ENCODE results near the gene PPP1CA. TPM values are rescaled to one million over a fixed set of nuclear protein-coding genes. Genes with fewer than 3 reads are reported as not detected.
"Not testable (repeated sequence)": the region's sequence is repeated elsewhere in the genome, so short reads cannot be mapped to it uniquely, and the experiment has no call there.

Gene PPP1CA
- total RNA-seq, 2 donors from 2014 or later: 220 to 322 TPM

DNA sequence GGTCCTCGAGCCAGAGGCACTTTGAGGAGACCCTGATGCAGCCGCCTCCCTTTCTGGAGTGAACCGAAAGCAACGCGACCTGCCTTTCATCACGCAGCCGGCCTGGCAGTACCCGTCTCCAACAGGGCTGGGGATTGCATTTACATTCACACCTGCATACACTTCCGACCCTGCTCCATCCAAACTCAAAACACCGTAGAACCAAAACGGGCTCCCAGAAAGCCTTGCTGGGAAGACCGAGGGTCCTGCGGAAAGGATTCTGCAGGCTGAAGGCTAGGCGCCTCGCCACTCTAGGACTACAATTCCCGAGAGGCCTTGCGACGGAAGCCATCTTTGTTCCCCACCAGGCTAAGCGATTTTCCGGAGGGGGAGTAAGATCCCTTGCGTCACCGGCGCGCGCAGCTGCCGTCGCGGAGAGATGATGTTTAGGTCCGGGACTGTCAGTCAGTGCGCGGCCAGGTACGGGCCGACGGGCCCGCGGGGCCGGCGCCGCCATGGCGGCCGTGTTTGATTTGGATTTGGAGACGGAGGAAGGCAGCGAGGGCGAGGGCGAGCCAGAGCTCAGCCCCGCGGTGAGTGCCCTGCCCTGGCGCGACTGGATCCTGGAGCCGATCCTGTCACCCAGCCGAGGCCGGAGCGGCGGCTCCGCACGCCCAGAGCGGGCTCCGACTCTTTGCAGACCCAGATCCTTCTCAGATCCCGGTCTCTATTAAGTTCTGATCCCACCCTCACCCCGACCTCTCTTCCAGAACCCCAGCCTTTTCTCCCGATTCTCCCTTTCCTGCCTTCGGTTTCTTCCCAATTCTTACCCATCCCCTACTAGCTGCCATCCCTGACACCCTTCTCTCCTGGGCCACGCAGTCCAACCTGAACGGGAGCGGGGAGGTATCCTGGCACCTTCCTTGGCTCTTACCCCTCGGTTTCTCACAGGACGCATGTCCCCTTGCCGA is 26.7 kb upstream of the PPP1CA start, which contains the start of gene RPS6KB2:
RPS6KB2 (plus strand) TSS at position 443 of the 950 bp plus-strand sequence; CDS start at position 495, 52 bp downstream.
- peak within 1 kb of the TSS; percentile 92 for H3K4me3 Mint-ChIP-seq
- no peaks in the 10 kb centered on the region for H3K27me3 Mint-ChIP-seq
- peak within 1 kb of the TSS; percentile 96 for H3K27ac Mint-ChIP-seq
- peaks cover 7% of the 10 kb centered on the region for H3K4me1 Mint-ChIP-seq
- no peaks in the 10 kb centered on the region for H3K9me3 Mint-ChIP-seq
- ATAC-seq (replicated peaks): peak; percentile 85
- peaks cover 53% of the 10 kb centered on the region for H3K36me3 Mint-ChIP-seq (ENCODE audit: low read depth)

DNA sequence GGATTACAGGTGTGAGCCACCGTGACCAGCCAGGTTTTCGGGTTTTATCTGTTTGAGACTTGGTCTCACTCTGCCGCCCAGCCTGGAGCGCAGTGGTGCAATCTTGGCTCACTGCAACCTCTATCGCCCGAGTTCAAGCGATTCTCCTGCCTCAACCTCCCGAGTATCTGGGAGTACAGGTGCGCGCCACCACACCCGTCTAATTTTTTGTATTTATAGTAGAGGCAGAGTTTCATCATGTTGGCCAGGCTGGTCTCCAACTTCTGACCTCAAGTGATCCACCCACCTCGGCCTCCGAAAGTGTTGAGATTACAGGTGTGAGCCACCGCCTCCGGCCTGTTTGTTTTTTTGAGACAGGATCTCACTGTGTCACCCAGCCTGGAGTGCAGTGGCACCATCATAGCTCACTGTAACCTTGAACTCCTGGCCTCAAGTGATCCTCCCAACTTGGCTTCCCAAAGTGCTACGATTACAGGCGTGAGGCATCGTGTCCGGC is 25.8 kb upstream of the PPP1CA start:
- peak overlapping the region; percentile 96 for H3K27ac Mint-ChIP-seq
- peaks cover 12% of the 10 kb centered on the region for H3K4me1 Mint-ChIP-seq
- ATAC-seq (replicated peaks): peak; percentile 64

DNA sequence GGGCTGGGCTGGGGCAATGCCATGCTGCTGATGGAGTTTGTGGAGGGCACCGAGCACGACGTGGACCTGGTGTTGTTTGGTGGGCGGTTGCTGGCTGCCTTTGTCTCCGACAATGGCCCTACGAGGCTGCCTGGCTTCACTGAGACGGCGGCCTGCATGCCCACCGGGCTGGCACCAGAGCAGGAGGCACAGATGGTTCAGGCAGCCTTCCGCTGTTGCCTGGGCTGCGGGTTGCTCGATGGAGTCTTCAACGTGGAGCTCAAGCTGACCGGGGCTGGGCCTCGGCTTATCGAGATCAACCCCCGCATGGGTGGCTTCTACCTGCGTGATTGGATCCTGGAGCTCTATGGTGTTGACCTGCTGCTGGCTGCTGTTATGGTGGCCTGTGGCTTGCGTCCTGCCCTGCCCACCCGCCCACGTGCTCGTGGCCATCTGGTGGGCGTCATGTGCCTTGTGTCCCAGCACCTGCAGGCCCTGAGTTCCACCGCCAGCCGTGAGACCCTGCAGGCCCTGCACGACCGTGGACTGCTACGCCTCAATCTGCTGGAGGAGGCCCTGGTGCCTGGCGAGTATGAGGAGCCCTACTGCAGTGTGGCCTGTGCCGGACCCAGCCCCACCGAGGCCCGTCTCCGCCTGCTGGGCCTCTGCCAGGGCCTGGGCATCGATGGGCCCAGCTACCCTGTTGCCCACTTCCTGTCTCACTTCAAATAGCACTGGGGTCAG is 22.4 kb upstream of the PPP1CA start:
- no peaks in the 10 kb centered on the region for H3K9me3 Mint-ChIP-seq
- no peak for ATAC-seq (replicated peaks)
- peaks cover 16% of the 10 kb centered on the region for H3K36me3 Mint-ChIP-seq (ENCODE audit: low read depth)
- H3K27ac Mint-ChIP-seq: no peak overlapping the region
- H3K4me1 Mint-ChIP-seq: peaks cover 5% of the 10 kb centered on the region
- no peak overlapping the region for H3K4me3 Mint-ChIP-seq
- H3K27me3 Mint-ChIP-seq: no peaks in the 10 kb centered on the region

More for the DNA sequence above, 25.8 kb upstream of the PPP1CA start:
- Mint-ChIP-seq H3K4me3 (peak overlapping the region; percentile 92), H3K36me3 (ENCODE audit: low read depth) (peaks cover 43% of the 10 kb centered on the region)
- H3K27me3 Mint-ChIP-seq, H3K9me3 Mint-ChIP-seq: not testable (repeated sequence)

DNA sequence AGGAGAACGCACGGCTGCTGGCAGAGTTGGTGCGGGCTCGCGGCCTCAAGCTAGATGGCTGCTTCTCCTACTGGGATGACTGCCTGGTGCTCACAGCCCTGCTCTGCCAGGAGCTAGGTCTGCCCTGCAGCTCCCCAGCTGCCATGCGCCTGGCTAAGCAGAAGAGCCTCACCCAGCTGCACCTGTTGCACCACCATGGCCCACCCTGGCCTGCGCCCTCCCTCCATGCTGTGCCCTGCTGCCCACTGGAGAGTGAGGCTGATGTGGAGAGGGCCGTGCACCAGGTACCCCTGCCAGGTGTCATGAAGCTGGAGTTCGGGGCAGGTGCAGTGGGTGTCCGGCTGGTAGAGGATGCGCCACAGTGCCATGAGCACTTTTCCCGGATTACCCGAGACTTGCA is 21.8 kb upstream of the PPP1CA start:
- H3K27me3 Mint-ChIP-seq: no peaks in the 10 kb centered on the region
- H3K4me3 Mint-ChIP-seq: no peak overlapping the region
- H3K9me3 Mint-ChIP-seq: no peaks in the 10 kb centered on the region
- peaks cover 11% of the 10 kb centered on the region for H3K36me3 Mint-ChIP-seq (ENCODE audit: low read depth)
- no peak for ATAC-seq (replicated peaks)
- peaks cover 5% of the 10 kb centered on the region for H3K4me1 Mint-ChIP-seq
- H3K27ac Mint-ChIP-seq: no peak overlapping the region

DNA sequence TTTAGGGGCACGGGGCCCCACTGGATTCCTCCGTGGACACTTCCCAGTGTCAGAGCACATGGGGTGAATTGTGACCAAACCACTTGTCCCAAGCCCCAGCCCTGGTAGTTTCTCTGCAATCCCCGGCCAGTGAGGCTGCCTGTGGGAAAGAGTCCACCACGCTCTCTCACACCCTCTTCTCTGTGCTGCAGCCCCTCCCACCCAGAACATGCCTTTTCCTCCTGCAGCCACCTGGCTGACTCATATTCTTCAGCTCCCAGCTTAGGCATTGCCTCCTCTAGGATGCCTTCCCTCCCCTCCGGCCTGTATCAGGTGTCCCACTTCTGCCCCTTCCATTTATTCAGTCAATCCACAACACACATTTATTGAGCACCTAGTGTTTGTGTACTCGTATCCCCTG is 21.2 kb upstream of the PPP1CA start:
- no peak overlapping the region for H3K4me3 Mint-ChIP-seq

DNA sequence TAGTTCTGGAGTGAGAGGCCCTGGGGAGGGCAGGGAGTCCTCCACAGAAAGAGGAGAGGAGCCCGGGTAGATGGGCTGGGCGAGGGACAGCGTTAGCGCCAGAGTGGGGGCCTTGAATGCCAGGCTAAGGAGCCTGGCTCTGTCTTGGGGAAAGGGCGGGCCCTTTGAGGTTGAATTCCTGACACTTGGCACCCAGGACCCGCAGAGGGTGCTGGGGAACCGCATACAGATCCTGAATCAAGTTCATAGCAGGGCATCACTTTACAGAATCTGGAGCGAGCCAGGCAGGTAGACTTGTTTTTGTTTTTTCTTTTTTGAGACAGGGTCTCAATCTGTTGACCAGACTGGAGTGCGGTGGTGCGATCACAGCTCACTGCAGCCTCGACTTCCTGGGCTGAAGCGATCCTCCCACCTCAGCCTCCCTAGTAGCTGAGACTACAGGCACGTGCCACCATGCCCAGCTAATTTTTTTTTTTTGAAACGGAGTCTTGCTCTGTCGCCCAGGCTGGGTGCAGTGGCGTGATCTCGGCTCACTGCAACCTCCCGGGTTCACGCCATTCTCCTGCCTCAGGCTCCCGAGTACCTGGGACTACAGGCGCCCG is 19.9 kb upstream of the PPP1CA start:
- Mint-ChIP-seq H3K36me3 (ENCODE audit: low read depth) (no peaks in the 10 kb centered on the region), H3K27ac (no peak overlapping the region), H3K9me3 (no peaks in the 10 kb centered on the region), H3K4me1 (peaks cover 15% of the 10 kb centered on the region), H3K27me3 (no peaks in the 10 kb centered on the region), H3K4me3 (peak overlapping the region; percentile 64)
- no peak for ATAC-seq (replicated peaks)

More for the DNA sequence above, 21.2 kb upstream of the PPP1CA start:
- Mint-ChIP-seq H3K9me3 (no peaks in the 10 kb centered on the region), H3K4me1 (peaks cover 7% of the 10 kb centered on the region), H3K27ac (no peak overlapping the region), H3K36me3 (ENCODE audit: low read depth) (peaks cover 6% of the 10 kb centered on the region), H3K27me3 (no peaks in the 10 kb centered on the region)
- no peak for ATAC-seq (replicated peaks)

DNA sequence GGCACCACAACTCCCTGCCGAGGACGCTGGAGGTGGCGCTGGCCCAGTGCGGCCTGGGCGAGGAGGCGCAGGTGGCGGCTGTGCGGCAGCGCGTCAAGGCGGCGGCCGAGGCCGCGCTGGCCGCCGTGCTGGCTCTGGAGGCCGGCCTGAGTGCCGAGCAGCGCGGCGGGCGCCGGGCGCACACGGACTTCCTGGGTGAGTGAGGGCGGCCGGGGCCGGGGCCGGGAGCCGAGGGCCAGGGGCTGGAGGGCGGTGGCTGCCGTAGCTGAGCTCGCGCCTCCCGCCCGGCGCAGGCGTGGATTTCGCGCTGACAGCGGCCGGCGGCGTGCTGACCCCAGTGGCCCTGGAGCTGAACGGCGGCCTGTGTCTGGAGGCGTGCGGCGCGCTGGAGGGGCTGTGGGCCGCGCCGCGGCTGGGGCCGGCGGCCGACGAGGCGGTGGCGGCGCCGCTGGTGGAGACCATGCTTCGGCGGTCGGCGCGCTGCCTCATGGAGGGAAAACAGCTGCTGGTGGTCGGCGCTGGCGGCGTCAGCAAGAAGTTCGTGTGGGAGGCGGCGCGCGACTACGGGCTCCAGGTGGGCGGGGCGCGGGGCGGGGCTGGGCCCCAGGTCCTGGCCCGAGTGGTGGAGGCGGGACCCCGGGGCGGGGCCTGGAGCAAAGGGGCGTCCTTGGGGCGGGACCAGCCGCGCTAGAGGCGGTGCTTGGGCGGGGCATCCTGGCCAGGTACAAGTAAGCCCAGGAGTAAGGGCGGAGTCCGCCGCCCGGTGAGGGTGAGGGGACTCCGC is 19.2 kb upstream of the PPP1CA start:
- Mint-ChIP-seq H3K27me3 (no peaks in the 10 kb centered on the region), H3K4me3 (peak overlapping the region; percentile 70), H3K36me3 (ENCODE audit: low read depth) (no peaks in the 10 kb centered on the region), H3K4me1 (peaks cover 21% of the 10 kb centered on the region), H3K27ac (no peak overlapping the region), H3K9me3 (no peaks in the 10 kb centered on the region)
- peak; percentile 95 for ATAC-seq (replicated peaks)

DNA sequence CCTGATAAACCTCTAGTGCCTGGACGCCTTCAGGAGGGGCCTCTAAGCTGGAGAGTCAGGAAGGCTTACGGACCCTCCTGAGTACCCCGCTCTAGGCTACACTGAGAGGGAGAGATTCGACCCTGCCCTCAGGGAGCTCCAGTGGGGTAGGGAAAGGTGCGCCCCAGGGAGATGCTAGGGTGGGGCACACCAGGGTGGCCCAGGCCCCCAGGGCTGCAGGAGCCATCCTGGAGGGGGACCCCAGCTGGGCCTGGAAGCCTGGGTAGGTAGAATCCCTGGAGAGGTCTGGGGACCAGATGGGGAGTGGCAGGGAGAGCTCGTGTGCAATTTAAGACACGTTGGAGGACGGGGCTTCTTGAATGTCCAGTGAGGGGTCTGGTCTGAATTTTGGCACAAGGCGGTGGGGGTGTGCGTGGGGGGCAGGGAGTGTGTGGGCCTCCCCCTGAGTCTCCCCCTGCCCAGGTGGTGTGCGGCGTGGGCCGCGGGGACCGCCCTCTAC is 18.5 kb upstream of the PPP1CA start:
- no peaks in the 10 kb centered on the region for H3K27me3 Mint-ChIP-seq
- peak overlapping the region; percentile 56 for H3K27ac Mint-ChIP-seq
- no peaks in the 10 kb centered on the region for H3K36me3 Mint-ChIP-seq (ENCODE audit: low read depth)
- H3K4me1 Mint-ChIP-seq: peaks cover 21% of the 10 kb centered on the region
- no peak for ATAC-seq (replicated peaks)
- no peaks in the 10 kb centered on the region for H3K9me3 Mint-ChIP-seq
- peak overlapping the region; percentile 70 for H3K4me3 Mint-ChIP-seq

DNA sequence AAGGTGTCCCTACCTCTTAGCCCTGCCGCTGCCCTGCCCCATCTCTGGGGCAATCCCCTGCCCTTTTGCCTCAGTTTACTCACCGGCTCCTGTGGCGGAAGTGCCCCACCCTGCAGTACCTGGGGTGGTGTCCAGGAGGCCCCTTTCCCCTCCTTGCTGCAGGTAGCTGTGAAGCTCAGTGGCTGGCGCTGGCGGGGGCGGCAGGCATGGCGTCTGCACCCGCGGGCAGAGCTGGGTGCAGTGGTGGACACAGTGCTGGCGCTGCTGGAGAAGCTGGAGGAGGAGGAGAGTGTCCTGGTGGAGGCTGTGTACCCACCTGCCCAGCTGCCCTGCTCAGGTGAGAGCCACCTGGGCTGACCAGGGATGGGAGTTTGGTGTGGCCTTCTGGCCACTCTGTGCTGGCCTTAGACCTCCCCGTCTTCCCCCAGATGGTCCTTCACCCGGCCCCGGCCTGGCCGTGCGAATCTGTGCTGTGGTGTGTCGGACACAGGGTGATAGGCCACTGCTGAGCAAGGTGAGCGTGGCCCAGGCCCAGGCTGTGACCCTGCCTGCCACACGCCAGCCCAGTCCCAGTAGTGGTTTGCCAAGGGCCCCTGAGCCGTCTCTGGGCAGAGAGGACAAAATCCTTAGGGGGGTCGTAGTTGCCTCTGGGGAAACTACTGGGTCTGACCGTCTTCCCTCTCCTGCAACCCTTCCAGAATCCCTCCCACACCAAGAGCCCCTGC is 17.8 kb upstream of the PPP1CA start:
- no peak for ATAC-seq (replicated peaks)
- peak overlapping the region; percentile 70 for H3K4me3 Mint-ChIP-seq
- no peaks in the 10 kb centered on the region for H3K9me3 Mint-ChIP-seq
- no peaks in the 10 kb centered on the region for H3K27me3 Mint-ChIP-seq
- H3K36me3 Mint-ChIP-seq (ENCODE audit: low read depth): no peaks in the 10 kb centered on the region
- peaks cover 21% of the 10 kb centered on the region for H3K4me1 Mint-ChIP-seq
- no peak overlapping the region for H3K27ac Mint-ChIP-seq

DNA sequence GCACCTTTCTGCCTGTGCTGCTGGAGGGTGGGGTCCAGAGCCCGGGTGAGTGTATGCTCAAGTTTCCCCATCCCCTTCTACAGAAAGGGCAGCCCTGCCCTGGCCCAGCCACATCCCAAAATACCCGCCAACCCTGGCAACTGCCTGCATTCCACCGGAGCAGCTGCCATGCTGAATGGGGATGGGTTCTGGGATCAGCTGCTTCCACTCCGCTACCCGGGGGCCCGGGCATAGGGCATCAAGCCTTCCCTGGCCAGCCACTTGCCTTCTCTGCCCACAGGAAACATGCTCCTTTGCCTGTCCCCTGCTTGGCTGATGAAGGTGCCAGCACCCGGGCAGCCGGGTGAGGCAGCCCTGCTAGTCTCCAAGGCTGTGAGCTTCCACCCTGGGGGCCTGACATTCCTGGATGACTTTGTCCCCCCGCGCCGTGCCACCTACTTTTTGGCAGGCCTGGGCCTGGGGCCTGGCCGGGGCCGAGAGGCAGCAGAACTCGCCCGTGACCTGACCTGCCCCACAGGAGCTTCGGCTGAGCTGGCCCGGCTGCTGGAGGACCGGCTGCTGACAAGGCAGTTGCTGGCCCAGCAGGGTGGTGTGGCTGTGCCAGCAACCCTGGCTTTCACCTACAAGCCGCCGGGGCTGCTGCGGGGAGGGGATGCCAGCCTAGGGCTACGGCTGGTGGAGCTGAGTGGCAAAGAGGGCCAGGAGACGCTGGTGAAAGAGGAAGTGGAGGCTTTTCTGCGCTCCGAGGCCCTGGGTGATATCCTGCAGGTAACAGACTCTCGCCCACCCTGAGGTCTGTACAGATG is 17.0 kb upstream of the PPP1CA start:
- Mint-ChIP-seq H3K27me3 (no peaks in the 10 kb centered on the region), H3K9me3 (no peaks in the 10 kb centered on the region), H3K27ac (no peak overlapping the region), H3K4me1 (peaks cover 21% of the 10 kb centered on the region), H3K36me3 (ENCODE audit: low read depth) (no peaks in the 10 kb centered on the region), H3K4me3 (peak overlapping the region; percentile 70)
- ATAC-seq (replicated peaks): no peak

DNA sequence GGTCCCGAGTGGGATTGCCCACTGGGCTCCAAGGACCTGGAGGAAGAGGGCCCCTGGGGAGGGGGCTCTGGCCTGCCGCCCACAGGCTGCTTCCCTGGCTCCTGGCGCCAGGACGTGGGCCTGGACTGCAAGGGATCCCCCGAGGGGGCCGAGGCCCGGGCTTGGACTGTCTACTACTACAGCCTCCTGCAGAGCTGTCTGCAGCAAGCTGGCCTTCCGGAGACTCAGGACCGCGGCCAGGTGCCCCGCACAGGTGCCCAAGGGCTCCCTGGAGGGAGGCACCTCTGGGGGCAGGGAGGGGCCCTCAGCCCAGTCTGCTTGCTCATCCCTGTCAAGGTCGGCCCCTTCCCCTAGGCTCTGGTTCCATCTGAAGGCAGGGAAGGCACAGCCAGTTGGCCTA is 15.8 kb upstream of the PPP1CA start:
- no peaks in the 10 kb centered on the region for H3K9me3 Mint-ChIP-seq
- H3K27ac Mint-ChIP-seq: no peak overlapping the region
- H3K36me3 Mint-ChIP-seq (ENCODE audit: low read depth): no peaks in the 10 kb centered on the region
- H3K4me3 Mint-ChIP-seq: peak overlapping the region; percentile 80
- peaks cover 25% of the 10 kb centered on the region for H3K4me1 Mint-ChIP-seq
- no peak for ATAC-seq (replicated peaks)
- no peaks in the 10 kb centered on the region for H3K27me3 Mint-ChIP-seq

DNA sequence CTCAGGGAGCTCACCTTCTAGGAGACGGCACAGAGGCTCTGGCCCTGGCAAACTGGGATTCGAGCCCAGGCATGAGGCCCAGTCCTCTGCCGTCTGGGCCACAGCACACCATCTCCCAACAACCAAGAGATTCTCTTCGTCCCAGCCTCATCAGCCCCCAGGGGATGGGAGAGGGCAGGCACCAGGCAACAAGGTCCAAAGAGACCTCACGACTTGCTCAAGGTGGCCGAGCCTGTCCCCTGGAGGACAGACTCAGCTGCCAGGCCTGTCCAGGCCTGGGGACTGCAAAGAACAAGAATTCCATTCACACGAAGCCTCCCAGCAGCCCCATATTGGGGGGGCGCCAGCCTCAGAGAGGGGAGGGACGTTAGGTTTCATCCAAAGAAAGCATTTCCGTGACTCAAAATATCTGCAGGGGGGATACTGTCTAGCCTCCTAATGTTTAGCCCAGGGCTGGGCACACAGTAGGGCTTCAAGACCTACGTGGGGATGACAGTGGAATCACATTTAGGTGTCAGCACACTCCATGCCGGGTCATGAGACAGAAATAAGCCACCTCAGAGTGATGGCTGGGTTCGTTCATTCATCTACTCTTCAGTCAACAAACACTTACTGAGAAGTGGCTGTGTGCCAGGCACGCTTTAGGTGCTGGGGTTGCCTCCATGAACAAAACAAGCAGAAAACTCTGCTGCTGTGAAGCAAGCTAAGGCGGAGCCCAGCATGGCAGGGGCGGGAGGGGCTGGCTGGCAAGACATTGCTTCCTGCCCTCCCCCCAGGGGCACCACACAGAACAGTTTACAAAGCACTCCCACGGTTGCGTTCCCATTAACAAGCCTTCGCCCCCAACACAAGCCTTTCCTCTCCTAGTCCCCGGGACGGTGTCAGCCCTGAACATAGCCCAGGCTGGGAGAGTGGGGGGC is 15.0 kb upstream of the PPP1CA start:
- Mint-ChIP-seq H3K27me3 (no peaks in the 10 kb centered on the region), H3K4me3 (peak overlapping the region; percentile 80), H3K4me1 (peaks cover 31% of the 10 kb centered on the region), H3K27ac (peak overlapping the region; percentile 86), H3K36me3 (ENCODE audit: low read depth) (no peaks in the 10 kb centered on the region), H3K9me3 (no peaks in the 10 kb centered on the region)
- no peak for ATAC-seq (replicated peaks)
